ENCODE data around the gene SOCS4.

DNA sequence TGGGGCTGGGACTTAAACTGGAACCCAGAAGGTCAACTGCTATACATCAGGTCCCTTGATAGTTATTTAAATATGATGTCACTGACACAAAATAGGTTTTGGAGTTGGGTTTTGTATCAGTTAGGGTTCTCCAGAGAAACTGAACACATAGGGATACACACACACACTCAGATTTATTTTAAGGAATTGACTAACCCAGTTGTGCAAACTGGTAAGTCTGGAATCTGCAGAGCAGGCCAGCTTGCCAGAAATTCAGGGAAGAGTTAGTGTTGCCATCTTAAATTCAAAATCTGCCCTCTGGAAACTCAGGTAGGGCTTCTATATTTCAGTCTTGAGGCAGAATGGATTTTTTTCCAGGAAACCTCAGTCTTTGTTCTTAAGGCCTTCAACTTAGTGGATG is 61.3 kb downstream of the SOCS4 start:
- TF ChIP-seq, protein P1, sequence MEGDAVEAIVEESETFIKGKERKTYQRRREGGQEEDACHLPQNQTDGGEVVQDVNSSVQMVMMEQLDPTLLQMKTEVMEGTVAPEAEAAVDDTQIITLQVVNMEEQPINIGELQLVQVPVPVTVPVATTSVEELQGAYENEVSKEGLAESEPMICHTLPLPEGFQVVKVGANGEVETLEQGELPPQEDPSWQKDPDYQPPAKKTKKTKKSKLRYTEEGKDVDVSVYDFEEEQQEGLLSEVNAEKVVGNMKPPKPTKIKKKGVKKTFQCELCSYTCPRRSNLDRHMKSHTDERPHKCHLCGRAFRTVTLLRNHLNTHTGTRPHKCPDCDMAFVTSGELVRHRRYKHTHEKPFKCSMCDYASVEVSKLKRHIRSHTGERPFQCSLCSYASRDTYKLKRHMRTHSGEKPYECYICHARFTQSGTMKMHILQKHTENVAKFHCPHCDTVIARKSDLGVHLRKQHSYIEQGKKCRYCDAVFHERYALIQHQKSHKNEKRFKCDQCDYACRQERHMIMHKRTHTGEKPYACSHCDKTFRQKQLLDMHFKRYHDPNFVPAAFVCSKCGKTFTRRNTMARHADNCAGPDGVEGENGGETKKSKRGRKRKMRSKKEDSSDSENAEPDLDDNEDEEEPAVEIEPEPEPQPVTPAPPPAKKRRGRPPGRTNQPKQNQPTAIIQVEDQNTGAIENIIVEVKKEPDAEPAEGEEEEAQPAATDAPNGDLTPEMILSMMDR (conservative IDR thresholded peaks at IDR 0.05; ENCODE audit: low read length), result no peak
- no peak for TF ChIP-seq EZH2phosphoT487 (IDR thresholded peaks at IDR 0.05; ENCODE audit: borderline replicate concordance, low read depth, low read length)
